Upper lobe of left lung (tissue), 4 donors: ENCODE measurements around the gene MAP10.

Source experiments
- POLR2A ChIP-seq, 4 donors: fragments of 450-650 bp; IDR thresholded peaks; one replicate each; pipeline ENCODE4 v1.5.1; 2016 to 2017; ENCODE audit warnings: antibody characterized with exemption in 4 of 4, mild to moderate bottlenecking in 2 of 4
- POLR2AphosphoS5 ChIP-seq, 2 donors: sonication (generic); formaldehyde crosslinking; IDR thresholded peaks; one replicate each; pipeline ENCODE4 v1.5.1; 2017; ENCODE audit warnings: antibody characterized with exemption in 2 of 2
- TF ChIP-seq, protein P1 (sequence below), 6 experiments: fragments of 450-650 bp in 4 of 6; fragments of 200-600 bp in 2 of 6; sonication (generic) in 2 of 6; IDR thresholded peaks; one replicate each; pipeline ENCODE4 v1.5.1; 2016 to 2019; ENCODE audit warnings: antibody characterized with exemption in 6 of 6

DNA sequence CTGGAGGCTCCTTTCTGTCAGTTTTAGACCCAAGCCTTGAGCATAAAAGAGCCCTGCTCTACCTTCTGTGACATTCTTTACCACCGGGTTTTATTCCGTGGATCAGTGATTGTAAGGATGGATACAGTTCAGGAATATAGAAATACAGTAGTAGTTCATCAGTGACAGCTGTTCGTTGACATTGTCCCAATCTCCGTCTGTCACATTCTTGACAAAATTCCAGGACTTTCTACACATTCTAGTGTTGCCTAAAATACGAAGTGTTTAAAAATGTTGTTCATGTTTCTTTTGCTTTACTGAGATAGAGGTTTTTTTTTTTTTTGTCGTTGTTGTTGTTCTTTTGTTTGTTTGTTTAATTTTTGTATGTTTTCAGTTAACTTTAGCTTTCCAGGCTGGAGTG is 29.9 kb downstream of the MAP10 start:
- TF ChIP-seq, protein P1, sequence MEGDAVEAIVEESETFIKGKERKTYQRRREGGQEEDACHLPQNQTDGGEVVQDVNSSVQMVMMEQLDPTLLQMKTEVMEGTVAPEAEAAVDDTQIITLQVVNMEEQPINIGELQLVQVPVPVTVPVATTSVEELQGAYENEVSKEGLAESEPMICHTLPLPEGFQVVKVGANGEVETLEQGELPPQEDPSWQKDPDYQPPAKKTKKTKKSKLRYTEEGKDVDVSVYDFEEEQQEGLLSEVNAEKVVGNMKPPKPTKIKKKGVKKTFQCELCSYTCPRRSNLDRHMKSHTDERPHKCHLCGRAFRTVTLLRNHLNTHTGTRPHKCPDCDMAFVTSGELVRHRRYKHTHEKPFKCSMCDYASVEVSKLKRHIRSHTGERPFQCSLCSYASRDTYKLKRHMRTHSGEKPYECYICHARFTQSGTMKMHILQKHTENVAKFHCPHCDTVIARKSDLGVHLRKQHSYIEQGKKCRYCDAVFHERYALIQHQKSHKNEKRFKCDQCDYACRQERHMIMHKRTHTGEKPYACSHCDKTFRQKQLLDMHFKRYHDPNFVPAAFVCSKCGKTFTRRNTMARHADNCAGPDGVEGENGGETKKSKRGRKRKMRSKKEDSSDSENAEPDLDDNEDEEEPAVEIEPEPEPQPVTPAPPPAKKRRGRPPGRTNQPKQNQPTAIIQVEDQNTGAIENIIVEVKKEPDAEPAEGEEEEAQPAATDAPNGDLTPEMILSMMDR (IDR thresholded peaks at IDR 0.05), result no peak
- TF ChIP-seq POLR2A (IDR thresholded peaks at IDR 0.05) (no peak), POLR2AphosphoS5 (IDR thresholded peaks at IDR 0.05) (no peak)
